Liver (tissue), 3 donors: ENCODE results near the gene SH2D3A.
A peak's percentile ranks its signal among the peaks of the same experiment; 100 is the strongest.

Experiments
- ATF3 ChIP-seq: IDR thresholded peaks from 2 replicates; pipeline ENCODE4 v1.6.1; 2016; ENCODE audit warnings: antibody characterized with exemption
- CTCF ChIP-seq: fragments of 150-350 bp; IDR thresholded peaks from 2 replicates; pipeline ENCODE4 v1.5.1; 2017; ENCODE audit warnings: improper control_type of control experiment, low read depth, low read length; ENCODE audit not compliant: missing input control
- FOXA1 ChIP-seq: IDR thresholded peaks from 2 replicates; pipeline ENCODE4 v1.6.1; 2016; ENCODE audit warnings: antibody characterized with exemption
- GABPA ChIP-seq, 2 donors: IDR thresholded peaks in 1 of 2; conservative IDR thresholded peaks in 1 of 2; 2 replicates each; pipeline ENCODE4 v1.6.1; 2016; ENCODE audit warnings: antibody characterized with exemption in 2 of 2, mild to moderate bottlenecking in 1 of 2, moderate library complexity in 1 of 2
- JUND ChIP-seq, 2 donors: IDR thresholded peaks; 2 replicates each; pipeline ENCODE4 v1.6.1; 2016; ENCODE audit warnings: antibody characterized with exemption in 2 of 2
- RAD21 ChIP-seq, 2 donors: IDR thresholded peaks; 2 replicates each; pipeline ENCODE4 v1.6.1; 2016; ENCODE audit warnings: antibody characterized with exemption in 2 of 2, mild to moderate bottlenecking in 2 of 2
- REST ChIP-seq: IDR thresholded peaks from 2 replicates; pipeline ENCODE4 v1.6.1; 2016; ENCODE audit warnings: antibody characterized with exemption, mild to moderate bottlenecking
- YY1 ChIP-seq: IDR thresholded peaks from 2 replicates; pipeline ENCODE4 v1.6.1; 2016; ENCODE audit warnings: antibody characterized with exemption, mild to moderate bottlenecking
- ZBTB33 ChIP-seq: IDR thresholded peaks from 2 replicates; pipeline ENCODE4 v1.6.1; 2016; ENCODE audit warnings: antibody characterized with exemption
- donor health status: healthy.
- donor health status: healthy.

DNA sequence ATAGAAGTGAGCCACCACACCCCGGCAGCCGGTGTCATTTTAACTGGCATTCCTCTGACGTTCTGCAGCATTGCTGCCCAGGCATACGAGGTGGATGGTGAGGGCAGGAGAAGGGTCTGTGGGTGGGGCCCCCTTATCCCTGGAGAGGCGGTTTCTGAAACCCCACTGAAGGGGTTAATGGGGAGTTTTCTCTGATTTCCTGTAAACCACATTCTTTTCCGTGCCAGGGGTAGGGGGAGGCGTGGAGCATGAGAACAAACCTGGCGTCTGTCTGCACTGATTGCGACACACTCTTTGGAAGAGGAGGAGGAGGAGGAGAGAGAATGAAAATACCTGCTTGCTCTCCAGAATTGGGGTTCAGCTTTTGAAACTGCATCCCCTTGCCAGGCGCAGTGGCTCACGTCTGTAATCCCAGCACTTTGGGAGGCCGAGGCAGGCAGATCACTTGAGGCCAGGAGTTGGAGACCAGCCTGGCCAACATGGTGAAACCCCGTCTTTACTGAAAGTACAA is 44.1 kb downstream of the SH2D3A start:
- TF ChIP-seq CTCF, result no peak
- TF ChIP-seq ATF3, result no peak
- TF ChIP-seq FOXA1, result peak; percentile 25
- no peak for TF ChIP-seq RAD21 (IDR thresholded peaks at IDR 0.05)
- TF ChIP-seq JUND (IDR thresholded peaks at IDR 0.05), result peak in 1 of 2 donors; percentile 38
- TF ChIP-seq GABPA (IDR thresholded peaks at IDR 0.05 in 1 of 2, conservative IDR thresholded peaks at IDR 0.05 in 1 of 2), result no peak
- no peak for TF ChIP-seq REST
- TF ChIP-seq ZBTB33, result peak; percentile 23
- peak; percentile 42 for TF ChIP-seq YY1
